ENCODE results near the gene MBD3L2.

Gene MBD3L2

GRCh38 chr19:7074705-7075282, 25.7 kb downstream of the MBD3L2 start:
- Mint-ChIP-seq H3K4me3 (no peak overlapping the region), H3K36me3 (peaks cover 97% of the 10 kb centered on the region), H3K4me1 (peaks cover 8% of the 10 kb centered on the region), H3K27ac (no peak overlapping the region), H3K9me3 (peaks cover 9% of the 10 kb centered on the region)
- ATAC-seq (no peak), DNase-seq (ENCODE audit: low spot score in 2 of 2) (no peak)

- Mint-ChIP-seq H3K4me1 (peaks cover 8% of the 10 kb centered on the region), H3K4me3 (no peak overlapping the region), H3K27ac (no peak overlapping the region), H3K36me3 (peaks cover 100% of the 10 kb centered on the region), H3K9me3 (peaks cover 9% of the 10 kb centered on the region)
- DNase-seq (ENCODE audit: low spot score in 2 of 2) = no peak
- ATAC-seq = no peak
These were observed 27.0 kb downstream of the MBD3L2 start for GRCh38 chr19:7076151-7076550.

- DNase-seq (ENCODE audit: low spot score in 2 of 2) (no peak), ATAC-seq (no peak)
- H3K27ac Mint-ChIP-seq = no peak overlapping the region
- peaks cover 14% of the 10 kb centered on the region for H3K9me3 Mint-ChIP-seq
- H3K4me3 Mint-ChIP-seq = no peak overlapping the region
- H3K4me1 Mint-ChIP-seq = no peaks in the 10 kb centered on the region
- H3K36me3 Mint-ChIP-seq = peaks cover 100% of the 10 kb centered on the region
These were observed 28.9 kb downstream of the MBD3L2 start for GRCh38 chr19:7078008-7078407.

GRCh38 chr19:7083076-7083956, 34.2 kb downstream of the MBD3L2 start:
- DNase-seq (ENCODE audit: low spot score in 2 of 2) (no peak), ATAC-seq (no peak)
- peaks cover 76% of the 10 kb centered on the region for H3K36me3 Mint-ChIP-seq
- peaks cover 23% of the 10 kb centered on the region for H3K9me3 Mint-ChIP-seq
- H3K27ac Mint-ChIP-seq = no peak overlapping the region
- no peaks in the 10 kb centered on the region for H3K4me1 Mint-ChIP-seq
- H3K4me3 Mint-ChIP-seq = no peak overlapping the region

- Mint-ChIP-seq H3K4me1 (no peaks in the 10 kb centered on the region), H3K4me3 (no peak overlapping the region), H3K36me3 (peaks cover 19% of the 10 kb centered on the region), H3K9me3 (peaks cover 14% of the 10 kb centered on the region), H3K27ac (no peak overlapping the region)
- no peak for DNase-seq (ENCODE audit: low spot score in 2 of 2)
- no peak for ATAC-seq
These were observed 39.9 kb downstream of the MBD3L2 start for GRCh38 chr19:7088999-7089398.

GRCh38 chr19:7098096-7098495, 49.0 kb downstream of the MBD3L2 start:
- H3K4me3 Mint-ChIP-seq = peak overlapping the region; percentile 85
- peaks cover 20% of the 10 kb centered on the region for H3K4me1 Mint-ChIP-seq
- DNase-seq (ENCODE audit: low spot score in 2 of 2) (no peak), ATAC-seq (no peak)
- peaks cover 22% of the 10 kb centered on the region for H3K9me3 Mint-ChIP-seq
- peak overlapping the region; percentile 94 for H3K27ac Mint-ChIP-seq
- H3K36me3 Mint-ChIP-seq = peaks cover 6% of the 10 kb centered on the region

- peaks cover 22% of the 10 kb centered on the region for H3K9me3 Mint-ChIP-seq
- peak overlapping the region; percentile 94 for H3K27ac Mint-ChIP-seq
- DNase-seq (ENCODE audit: low spot score in 2 of 2) (peak; percentile 88 to 96), ATAC-seq (peak; percentile 93)
- peaks cover 6% of the 10 kb centered on the region for H3K36me3 Mint-ChIP-seq
- H3K4me3 Mint-ChIP-seq = peak overlapping the region; percentile 85
- H3K4me1 Mint-ChIP-seq = peaks cover 20% of the 10 kb centered on the region
These were observed 49.8 kb downstream of the MBD3L2 start for GRCh38 chr19:7098701-7099596.

- peak overlapping the region; percentile 85 for H3K4me3 Mint-ChIP-seq
- peak overlapping the region; percentile 94 for H3K27ac Mint-ChIP-seq
- H3K9me3 Mint-ChIP-seq = peaks cover 22% of the 10 kb centered on the region
- ATAC-seq (no peak), DNase-seq (ENCODE audit: low spot score in 2 of 2) (no peak)
- peaks cover 20% of the 10 kb centered on the region for H3K4me1 Mint-ChIP-seq
- H3K36me3 Mint-ChIP-seq = peaks cover 6% of the 10 kb centered on the region
These were observed 50.4 kb downstream of the MBD3L2 start for GRCh38 chr19:7099597-7099921.
